ENCODE measurements around the gene RHBDL1. TPM values are rescaled to one million over a fixed set of nuclear protein-coding genes. Genes with fewer than 3 reads are reported as not detected.

Gene RHBDL1
- total RNA-seq, 2 experiments from 2014 or later, result 0.48 to 0.63 TPM

GRCh38 chr16:648781-649589 is 26.5 kb upstream of the RHBDL1 start, which contains the start of gene WDR90:
Gene WDR90, plus strand, starts transcription at chr16:649365. Its CDS starts 52 bp downstream, at chr16:649417.
- ChIA-PET CTCF (interaction anchor here (0.6 to 2.4 kb wide), 6 partner anchors 13 to 139 kb away, joined by 3 to 14 read pairs (median 5); partner anchors contain the start of genes CHTF18, METTL26, RHOT2 and RPUSD1), POLR2A (interaction anchor here (0.7 to 1.6 kb wide), 5 partner anchors 12 to 34 kb away, joined by 3 to 5 read pairs (median 3); partner anchors contain the start of genes METTL26 and RHBDL1)

DNA sequence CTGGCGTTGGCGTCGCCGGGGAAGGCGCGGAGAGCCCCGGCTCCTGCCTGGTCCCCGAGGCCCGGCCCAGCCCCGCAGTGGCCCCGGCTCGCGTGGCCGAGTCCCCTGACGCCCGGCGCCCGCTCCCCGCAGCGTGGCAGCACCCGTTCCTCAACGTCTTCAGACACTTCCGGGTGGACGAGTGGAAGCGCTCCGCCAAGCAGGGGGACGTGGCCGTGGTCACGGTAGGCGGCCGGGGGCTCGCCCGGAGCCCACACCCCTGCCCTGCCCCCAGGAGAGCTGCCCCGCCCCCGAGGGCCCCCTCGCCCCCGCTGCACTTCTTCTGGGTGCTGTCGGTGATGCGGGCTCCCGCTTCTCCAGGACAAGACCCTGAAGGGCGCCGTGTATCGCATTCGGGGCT is 25.8 kb upstream of the RHBDL1 start:
- CTCF ChIA-PET, result interaction anchor here (2.3 to 2.4 kb wide), 2 partner anchors 13 to 18 kb away, joined by 9 to 14 read pairs; partner anchors contain the start of genes METTL26 and RHOT2
- POLR2A ChIA-PET, result interaction anchor here (0.7 to 1.6 kb wide), 4 partner anchors 13 to 26 kb away, joined by 3 to 5 read pairs (median 4); partner anchors contain the start of genes METTL26 and RHBDL1

- ChIA-PET CTCF (no interaction called here), POLR2A (no interaction called here)
Observed at GRCh38 chr16:651844-652243, 23.6 kb upstream of the RHBDL1 start.

DNA sequence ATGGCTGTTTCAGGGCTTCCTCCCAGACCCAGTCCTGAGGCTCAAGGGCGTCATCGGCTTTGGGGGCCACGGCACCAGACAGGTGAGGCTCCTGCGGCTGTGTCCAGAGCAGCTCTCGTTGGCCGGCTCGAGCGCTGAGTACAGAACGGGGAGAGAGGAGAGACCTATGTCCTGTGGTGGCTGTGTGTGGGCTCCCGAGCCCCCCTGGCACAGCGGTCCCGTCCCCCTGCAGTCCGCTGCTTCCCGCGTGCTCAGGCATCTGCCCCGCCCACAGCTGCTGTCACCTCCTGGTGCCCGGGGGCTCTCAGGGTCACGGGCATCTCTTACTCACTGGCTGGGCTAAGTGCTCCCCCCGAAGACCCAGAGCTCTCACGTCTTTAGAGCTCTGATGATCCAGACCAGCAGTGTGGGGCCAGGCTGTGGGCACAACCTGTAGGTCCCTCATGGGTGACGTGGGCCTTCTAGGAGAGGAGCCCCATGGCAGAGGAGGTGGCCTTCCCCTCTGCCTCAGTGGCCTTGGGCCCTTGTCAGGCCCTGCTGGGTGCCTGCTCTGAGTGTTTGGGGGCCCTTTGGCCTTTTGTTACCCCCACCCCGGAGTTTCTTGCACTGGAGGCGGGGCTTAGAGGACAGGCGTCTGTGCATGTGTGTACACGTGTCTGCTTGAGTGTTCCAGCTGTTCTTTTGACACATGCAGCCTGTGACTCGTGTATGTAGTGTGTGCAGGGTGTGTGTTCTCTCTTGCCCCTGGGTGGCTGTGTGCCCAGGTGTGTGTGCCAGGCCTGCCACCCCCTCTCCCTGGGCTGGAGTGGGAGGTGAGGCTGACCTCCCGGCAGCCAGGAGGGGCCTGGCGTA is 22.8 kb upstream of the RHBDL1 start:
- CTCF ChIA-PET, result interaction anchor here (1.0 kb wide), 1 partner anchor 15 kb away, joined by 3 read pairs; no protein-coding TSS in a partner anchor
- POLR2A ChIA-PET, result no interaction called here

- ChIA-PET CTCF (no interaction called here), POLR2A (no interaction called here)
Observed at GRCh38 chr16:654034-654433, 21.4 kb upstream of the RHBDL1 start.

DNA sequence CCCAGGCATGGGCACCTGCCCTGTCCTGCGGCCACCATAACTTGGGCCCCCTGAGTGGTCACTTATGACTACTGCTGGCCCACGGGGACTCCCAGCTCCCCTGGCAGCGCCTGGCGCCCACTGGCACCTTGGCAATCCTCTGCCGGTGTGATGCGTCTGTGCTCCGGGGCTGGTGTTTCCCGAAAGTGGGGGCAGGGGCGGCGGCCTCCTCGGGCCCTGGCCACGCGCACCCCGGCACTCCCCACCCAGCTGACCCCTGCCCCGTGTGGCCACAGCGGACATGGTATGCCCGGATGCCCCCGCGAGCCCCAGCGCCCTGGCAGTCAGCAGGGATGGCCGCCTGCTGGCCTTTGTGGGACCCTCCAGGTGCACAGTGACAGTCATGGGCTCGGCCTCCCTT is 18.0 kb upstream of the RHBDL1 start:
- POLR2A ChIA-PET, result no interaction called here
- CTCF ChIA-PET, result no interaction called here

DNA sequence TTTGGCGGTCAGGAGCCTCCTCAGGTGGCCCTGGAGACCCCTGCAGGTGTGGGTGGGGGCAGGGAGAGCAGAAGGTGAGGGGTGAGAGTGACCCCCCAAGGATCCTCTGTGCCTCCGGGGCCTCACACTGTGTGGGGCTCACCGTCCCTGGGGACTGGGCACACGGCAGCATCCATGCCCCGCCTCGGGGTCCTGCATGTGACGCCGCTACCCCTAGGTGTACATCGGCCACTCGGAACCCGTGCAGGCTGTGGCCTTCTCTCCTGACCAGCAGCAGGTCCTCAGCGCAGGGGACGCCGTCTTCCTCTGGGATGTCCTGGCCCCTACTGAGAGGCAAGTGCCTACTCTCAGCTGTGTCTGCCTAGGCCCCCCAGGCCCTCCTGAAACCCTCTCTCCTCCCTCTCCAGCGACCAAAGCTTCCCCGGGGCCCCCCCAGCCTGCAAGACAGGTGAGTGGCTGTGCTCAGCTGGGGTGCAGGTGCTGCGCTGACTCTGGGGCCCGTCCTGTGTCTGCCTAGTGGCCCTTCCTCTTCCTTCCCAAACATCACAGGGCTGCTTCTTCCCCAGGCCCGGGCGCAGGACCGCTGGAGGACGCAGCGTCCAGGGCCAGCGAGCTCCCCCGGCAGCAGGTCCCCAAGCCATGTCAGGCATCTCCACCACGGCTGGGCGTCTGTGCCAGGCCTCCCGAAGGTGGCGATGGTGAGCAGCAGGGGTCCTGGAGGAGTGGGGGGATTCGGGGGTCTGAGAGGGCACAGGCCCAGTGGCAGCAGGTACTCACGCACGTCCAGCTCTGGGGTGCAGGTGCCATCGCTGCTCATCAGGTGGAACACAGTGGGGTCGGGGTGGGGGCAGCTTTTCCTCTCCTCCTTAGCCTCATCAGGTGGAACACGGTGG is 16.5 kb upstream of the RHBDL1 start:
- ChIA-PET CTCF (interaction anchor here (0.6 to 1.0 kb wide), 2 partner anchors 9 to 71 kb away, joined by 3 to 4 read pairs; partner anchors contain the start of gene RHOT2), POLR2A (no interaction called here)

DNA sequence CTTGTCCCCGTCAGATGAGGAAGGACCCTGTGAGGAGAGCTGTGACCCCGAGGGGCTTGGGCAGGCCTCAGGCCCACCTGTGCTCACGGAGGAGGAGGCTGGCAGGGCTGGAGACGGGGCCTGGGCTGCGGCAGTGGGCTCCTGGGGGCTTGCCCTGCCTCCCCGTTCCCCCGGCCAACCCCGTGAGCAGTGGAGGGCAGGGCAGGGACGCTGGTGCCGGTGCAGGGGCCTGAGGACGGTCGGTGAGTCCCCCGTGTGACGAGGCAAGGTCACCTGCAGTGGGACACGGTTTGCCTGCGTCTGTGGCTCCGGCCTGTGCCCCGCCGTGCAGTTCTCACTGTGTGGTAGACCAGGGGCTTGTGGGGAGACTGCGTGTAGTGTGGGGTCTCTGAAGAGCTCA is 15.9 kb upstream of the RHBDL1 start:
- POLR2A ChIA-PET, result no interaction called here
- CTCF ChIA-PET, result interaction anchor here (1.0 kb wide), 1 partner anchor 8 kb away, joined by 3 read pairs; the partner anchor contains the start of gene RHOT2

GRCh38 chr16:660132-660458 is 15.4 kb upstream of the RHBDL1 start:
- CTCF ChIA-PET, result no interaction called here

GRCh38 chr16:660459-661183 is 14.8 kb upstream of the RHBDL1 start:
- CTCF ChIA-PET, result no interaction called here
- POLR2A ChIA-PET, result no interaction called here

More at GRCh38 chr16:660132-660458, 15.4 kb upstream of the RHBDL1 start:
- POLR2A ChIA-PET, result no interaction called here

DNA sequence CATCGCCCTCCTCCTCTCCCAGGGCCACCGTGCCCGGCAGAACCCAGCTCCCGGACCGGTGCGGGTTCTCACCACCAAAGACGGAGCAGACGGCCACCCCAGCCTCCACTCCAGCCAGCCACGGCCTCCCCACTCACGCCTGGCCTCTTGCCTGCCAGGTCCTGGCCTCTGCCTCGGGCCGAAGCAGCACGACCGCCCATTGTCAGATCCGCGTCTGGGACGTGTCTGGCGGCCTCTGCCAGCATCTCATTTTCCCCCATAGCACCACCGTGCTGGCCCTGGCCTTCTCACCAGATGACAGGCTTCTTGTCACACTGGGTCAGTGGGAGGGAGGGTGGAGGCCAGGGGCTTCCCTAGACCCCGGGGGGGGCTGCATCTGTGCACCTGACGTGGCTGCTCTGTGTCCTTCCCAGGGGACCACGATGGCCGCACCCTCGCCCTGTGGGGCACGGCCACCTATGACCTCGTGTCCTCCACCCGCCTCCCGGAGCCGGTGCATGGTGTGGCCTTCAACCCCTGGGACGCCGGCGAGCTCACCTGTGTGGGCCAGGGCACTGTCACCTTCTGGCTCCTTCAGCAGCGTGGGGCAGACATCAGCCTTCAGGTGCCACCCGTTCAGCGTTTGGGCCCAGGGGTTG is 14.2 kb upstream of the RHBDL1 start:
- ChIA-PET POLR2A (no interaction called here), CTCF (interaction anchor here (1.2 kb wide), 1 partner anchor 23 kb away, joined by 3 read pairs; the partner anchor contains the start of gene JMJD8)

- CTCF ChIA-PET, result interaction anchor here (1.1 to 1.5 kb wide), 3 partner anchors 12 to 22 kb away, joined by 3 to 4 read pairs (median 3); partner anchors contain the start of gene JMJD8
- POLR2A ChIA-PET, result no interaction called here
Observed at GRCh38 chr16:662095-662494, 13.4 kb upstream of the RHBDL1 start.

DNA sequence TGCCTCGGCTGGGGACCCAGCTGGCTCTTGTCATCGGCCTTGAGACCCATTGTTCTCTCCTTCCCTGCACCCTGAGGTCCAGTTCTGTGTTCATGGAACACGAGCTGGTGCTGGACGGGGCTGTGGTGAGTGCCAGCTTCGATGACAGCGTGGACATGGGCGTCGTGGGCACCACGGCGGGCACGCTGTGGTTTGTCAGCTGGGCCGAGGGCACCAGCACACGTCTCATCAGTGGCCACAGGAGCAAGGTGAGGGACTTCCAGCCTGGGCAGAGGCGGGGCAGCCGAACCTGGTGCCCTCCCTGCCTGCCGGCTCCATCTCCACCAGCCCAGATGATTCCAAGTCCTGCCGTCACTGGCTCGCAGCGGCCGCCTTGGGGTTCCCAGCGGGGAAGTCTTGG is 12.9 kb upstream of the RHBDL1 start:
- ChIA-PET CTCF (interaction anchor here (1.1 to 1.5 kb wide), 2 partner anchors 11 to 14 kb away, joined by 3 to 4 read pairs; no protein-coding TSS in a partner anchor), POLR2A (no interaction called here)

GRCh38 chr16:666572-666971 is 8.9 kb upstream of the RHBDL1 start:
- CTCF ChIA-PET, result interaction anchor here (2.7 kb wide), 1 partner anchor 12 kb away, joined by 25 read pairs; the partner anchor contains the start of gene STUB1
- POLR2A ChIA-PET, result interaction anchor here (1.2 kb wide), 1 partner anchor 17 kb away, joined by 3 read pairs; the partner anchor contains the start of gene WDR90

- POLR2A ChIA-PET, result interaction anchor here (1.2 to 1.8 kb wide), 4 partner anchors 9 to 53 kb away, joined by 3 to 5 read pairs (median 4); partner anchors contain the start of gene WDR90
- CTCF ChIA-PET, result interaction anchor here (0.7 to 2.7 kb wide), 8 partner anchors 8 to 121 kb away, joined by 3 to 25 read pairs (median 3); partner anchors contain the start of genes CHTF18, RPUSD1, STUB1 and WDR24
Observed at GRCh38 chr16:667113-667779, 8.2 kb upstream of the RHBDL1 start.

GRCh38 chr16:667780-668518 is 7.5 kb upstream of the RHBDL1 start, which contains the start of gene RHOT2:
Gene RHOT2, plus strand, starts transcription at chr16:668132. Its CDS starts 68 bp downstream, at chr16:668200.
- ChIA-PET POLR2A (interaction anchor here (0.6 to 1.8 kb wide), 6 partner anchors 9 to 1298 kb away, joined by 3 to 5 read pairs (median 3); partner anchors contain the start of gene WDR90), CTCF (interaction anchor here (0.7 to 2.7 kb wide), 12 partner anchors 9 to 121 kb away, joined by 3 to 25 read pairs (median 3); partner anchors contain the start of genes CCDC78, CHTF18, RPUSD1 and STUB1)

Data from activated CD8-positive, alpha-beta memory T cell treated with anti-CD3 and anti-CD28 coated beads for 36 hours (primary cell).